GM19099 (cell line): Measurements from ENCODE around the gene GPR63.

Experiments
- POLR2A ChIP-seq: IDR thresholded peaks from 3 replicates; pipeline ENCODE4 v1.6.1; 2011; ENCODE audit warnings: low read depth; ENCODE audit not compliant: insufficient read length; ENCODE audit errors: extremely low read depth

GPR63 gene, protein sequence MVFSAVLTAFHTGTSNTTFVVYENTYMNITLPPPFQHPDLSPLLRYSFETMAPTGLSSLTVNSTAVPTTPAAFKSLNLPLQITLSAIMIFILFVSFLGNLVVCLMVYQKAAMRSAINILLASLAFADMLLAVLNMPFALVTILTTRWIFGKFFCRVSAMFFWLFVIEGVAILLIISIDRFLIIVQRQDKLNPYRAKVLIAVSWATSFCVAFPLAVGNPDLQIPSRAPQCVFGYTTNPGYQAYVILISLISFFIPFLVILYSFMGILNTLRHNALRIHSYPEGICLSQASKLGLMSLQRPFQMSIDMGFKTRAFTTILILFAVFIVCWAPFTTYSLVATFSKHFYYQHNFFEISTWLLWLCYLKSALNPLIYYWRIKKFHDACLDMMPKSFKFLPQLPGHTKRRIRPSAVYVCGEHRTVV

DNA sequence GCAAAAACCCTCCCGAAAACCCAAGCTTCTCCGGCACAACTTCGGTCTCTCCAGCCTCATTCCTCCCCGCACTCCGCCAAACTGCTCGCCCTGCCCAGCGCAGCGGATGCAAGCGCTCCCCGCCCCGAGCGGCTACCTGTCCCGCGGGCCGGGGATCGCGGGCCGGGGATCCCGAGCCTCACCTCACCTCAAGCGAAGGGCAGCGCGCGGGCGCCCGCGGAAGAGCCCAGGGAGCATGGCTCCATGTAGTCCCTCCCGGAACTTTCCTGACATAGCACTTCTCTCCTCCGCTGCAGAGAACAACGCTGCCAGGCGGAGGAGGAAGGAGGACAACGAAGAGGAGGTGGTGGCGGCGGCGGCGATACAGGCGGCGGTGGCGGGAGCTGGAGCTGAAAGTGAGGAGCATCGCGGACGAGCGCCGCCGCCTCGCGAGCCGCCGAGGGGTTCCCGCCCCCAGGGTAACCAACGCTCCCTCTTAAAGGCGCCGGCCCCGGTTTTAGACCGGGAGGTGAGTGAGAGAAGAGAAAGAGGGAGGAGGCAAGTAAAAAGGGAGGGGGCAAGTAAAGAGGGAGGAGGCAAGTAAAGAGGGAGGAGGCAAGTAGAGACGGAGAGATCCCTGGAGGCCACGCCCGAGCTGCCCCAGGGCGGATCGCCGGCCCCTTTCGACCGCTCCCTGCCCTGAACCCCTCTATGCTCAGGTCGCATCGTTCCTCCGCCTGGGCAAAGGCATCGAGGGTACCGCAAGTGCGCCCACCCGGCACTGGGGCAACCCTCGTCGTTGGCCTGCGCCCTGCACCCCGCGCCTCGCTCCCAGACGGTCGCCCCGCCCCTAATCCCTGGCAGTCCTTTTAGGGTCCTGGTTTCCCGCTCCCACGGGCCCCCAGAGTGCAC is at the start of gene GPR63:
TSS of gene GPR63 (minus strand) at position 397 of the 891 bp plus-strand sequence. CDS start 37,746 bp downstream, outside the sequence.
- TF ChIP-seq POLR2A: peak; percentile 52

- no peak for TF ChIP-seq POLR2A
Measured at GRCh38 chr6:96886519-96886918, 49.2 kb upstream of the GPR63 start.

DNA sequence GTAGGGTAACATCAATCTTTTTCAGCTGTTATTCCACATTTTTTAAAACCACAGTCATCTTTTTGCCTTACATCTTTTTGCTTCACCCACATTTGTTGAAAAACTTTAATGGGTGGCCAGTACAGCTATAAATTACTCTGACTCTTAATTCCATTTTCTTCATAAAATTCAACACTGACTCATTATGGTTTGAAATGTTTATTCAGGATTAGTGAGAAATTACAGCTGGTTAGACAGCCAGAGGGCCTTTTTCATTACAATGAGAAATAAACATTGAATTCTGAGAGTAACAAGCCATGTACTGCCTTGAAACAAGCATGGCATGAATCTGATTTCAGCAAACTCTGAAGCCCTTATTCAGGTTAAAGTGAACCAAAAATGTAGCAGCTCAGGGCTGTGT is 40.9 kb upstream of the GPR63 start:
- TF ChIP-seq POLR2A: no peak

GRCh38 chr6:96876886-96877545 is 39.7 kb upstream of the GPR63 start:
- no peak for TF ChIP-seq POLR2A

DNA sequence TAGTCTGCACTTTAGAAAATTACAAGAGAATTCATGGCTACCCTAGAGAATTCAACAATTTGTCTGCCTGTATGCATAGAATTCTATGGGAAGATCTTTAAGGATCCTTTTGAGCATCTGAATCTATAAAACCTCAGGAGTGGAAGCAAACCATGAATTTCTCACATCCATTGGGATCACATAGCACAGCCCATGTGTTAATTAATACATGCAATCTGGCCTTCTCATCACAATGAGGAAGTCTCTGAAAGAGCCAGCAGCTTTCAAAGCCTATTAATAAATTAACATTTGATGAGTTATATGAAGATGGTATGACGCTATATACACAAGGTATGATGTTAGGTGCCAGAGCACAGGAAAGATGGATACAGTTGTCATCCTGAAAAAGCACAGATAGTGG is 35.7 kb upstream of the GPR63 start:
- TF ChIP-seq POLR2A: no peak

DNA sequence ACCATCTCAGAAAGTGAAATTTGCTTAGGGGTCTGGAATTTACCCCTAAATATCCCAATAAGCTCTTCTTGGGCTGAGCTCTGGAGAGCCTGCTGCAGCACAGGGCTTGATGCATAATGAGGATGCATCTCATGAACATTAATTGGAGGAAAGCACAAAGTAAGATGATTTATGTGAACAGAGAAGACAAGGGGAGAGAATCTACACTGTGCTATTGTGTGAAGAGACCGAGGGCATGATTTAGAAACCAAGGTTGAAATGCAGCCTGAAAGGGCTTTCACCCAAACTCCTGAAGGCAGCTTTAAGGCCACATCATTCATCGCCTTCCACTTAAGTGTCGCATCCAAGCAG is 27.8 kb upstream of the GPR63 start:
- no peak for TF ChIP-seq POLR2A

DNA sequence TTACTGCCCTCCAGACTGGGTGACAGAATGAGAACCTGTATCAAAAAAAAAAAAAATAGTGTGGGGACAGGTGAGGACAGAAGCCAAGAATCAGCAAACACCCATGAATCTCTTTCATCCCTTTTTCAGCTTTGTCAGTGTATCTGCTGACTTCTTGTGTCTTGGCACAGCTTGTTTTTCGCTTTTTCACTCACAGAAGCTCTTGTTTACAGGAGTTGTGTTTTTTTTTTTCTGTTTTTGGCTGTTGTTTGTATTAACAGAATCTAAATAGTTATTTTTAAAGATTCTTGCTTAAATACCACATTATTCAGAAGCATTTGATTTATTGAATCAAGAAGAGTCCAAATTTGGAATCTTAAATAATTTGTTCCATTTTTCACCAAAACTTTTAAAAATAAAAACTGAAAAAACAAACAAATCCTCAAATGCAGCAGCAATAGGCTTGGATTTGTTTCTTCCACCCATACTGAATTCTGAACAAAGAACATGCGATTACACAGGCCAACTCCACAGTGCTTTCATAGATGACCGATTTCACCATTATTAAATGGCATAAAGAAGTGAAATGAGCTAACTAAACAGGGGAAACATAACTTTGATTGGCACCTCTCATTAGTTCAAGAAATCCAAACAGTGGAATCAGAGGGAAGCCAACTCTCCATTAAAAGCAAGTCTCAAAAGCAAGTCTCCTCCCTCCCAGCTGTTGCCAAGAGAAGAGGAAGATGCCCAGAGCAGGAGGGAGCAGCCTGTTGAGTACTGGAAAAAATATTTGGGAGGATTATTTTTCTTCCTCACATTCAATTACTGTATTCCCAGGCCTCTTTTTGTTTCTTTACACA is 27.2 kb upstream of the GPR63 start:
- no peak for TF ChIP-seq POLR2A

- TF ChIP-seq POLR2A: no peak
Measured at GRCh38 chr6:96862560-96862959, 25.3 kb upstream of the GPR63 start.

GRCh38 chr6:96861588-96861987 is 24.3 kb upstream of the GPR63 start:
- no peak for TF ChIP-seq POLR2A

DNA sequence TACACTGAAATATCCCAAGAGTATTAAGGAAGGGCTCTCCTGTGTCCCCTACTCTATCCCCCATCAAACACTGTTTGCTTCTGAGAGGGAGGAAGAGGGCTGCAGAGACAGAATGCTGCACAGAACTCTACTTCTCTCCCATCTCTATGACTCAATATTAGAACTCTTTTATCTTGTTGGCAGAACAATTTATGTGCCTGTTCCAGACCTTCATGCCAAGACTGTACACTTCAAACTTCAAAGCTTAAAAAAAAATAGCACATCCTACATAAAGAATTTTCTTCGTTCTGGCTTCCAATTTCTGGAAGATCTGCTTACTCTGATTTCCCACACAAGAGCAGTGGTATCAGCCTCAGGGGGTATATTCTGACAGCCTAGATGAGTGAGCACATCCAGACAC is 19.6 kb upstream of the GPR63 start:
- TF ChIP-seq POLR2A: no peak

DNA sequence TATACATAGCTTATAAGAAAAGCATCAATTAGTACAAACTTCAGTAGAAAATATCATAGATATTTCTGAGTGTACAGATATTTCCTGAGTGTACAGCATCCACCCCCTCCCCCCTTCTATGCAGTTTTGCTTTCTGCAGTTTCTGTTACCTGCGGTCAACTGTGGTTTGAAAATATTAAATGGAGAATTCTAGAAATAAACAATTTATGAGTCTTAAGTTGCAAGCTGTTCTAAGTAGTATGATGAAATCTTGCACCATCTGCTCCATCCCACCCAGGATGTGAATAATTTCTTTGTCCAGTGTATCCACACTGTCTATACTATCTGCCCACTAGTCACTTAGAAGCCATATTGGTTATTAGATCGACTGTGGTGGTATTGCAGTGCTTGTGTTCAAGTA is 15.8 kb upstream of the GPR63 start:
- no peak for TF ChIP-seq POLR2A

- no peak for TF ChIP-seq POLR2A
Measured at GRCh38 chr6:96852605-96853004, 15.3 kb upstream of the GPR63 start.

GRCh38 chr6:96851858-96852257 is 14.6 kb upstream of the GPR63 start:
- TF ChIP-seq POLR2A: no peak

DNA sequence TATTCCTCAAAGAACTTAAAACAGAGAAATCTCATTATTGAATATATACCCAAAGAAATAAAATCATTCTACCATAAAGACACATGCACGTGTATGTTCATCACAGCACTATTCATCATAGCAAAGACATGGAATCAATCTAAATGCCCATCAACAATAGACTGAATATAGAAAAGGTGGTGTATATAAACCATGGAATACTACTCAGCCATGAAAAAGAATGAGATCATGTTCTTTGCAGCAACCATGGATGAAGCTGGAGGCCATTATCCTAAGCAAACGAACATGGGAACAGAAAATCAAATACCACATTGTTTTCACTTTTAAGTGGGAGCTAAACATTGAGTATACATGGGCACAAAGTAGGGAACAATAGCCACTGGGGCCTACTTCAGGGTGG is 12.3 kb upstream of the GPR63 start:
- no peak for TF ChIP-seq POLR2A
